GM12878 (cell line): ENCODE data around the gene ASB4. TPM values are rescaled to one million over a fixed set of nuclear protein-coding genes. Genes with fewer than 3 reads are reported as not detected.

Experiments
- ATF2 ChIP-seq: IDR thresholded peaks from 2 replicates; pipeline ENCODE4 v1.6.1; 2012; ENCODE audit warnings: low read length, inconsistent platforms
- BMI1 ChIP-seq: fragments of 450-650 bp; IDR thresholded peaks from 2 replicates; pipeline ENCODE4 v1.6.1; 2016; ENCODE audit warnings: mild to moderate bottlenecking, moderate library complexity, borderline replicate concordance
- CEBPZ ChIP-seq: fragments of 150-350 bp; IDR thresholded peaks from 2 replicates; pipeline ENCODE4 v1.6.1; 2016; ENCODE audit warnings: low read depth, low read length
- CHD2 ChIP-seq: IDR thresholded peaks from 2 replicates; pipeline ENCODE4 v1.6.1; 2011; ENCODE audit warnings: low read depth, low read length, improper control_type of control experiment, borderline replicate concordance
- DPF2 ChIP-seq: fragments of 450-650 bp; IDR thresholded peaks from 2 replicates; pipeline ENCODE4 v1.6.1; 2017; ENCODE audit warnings: mild to moderate bottlenecking
- GABPA ChIP-seq: IDR thresholded peaks from 2 replicates; pipeline ENCODE4 v1.6.1; 2014; ENCODE audit warnings: antibody characterized with exemption, low read depth, mild to moderate bottlenecking, inconsistent platforms
- KLF5 ChIP-seq: fragments of 450-650 bp; IDR thresholded peaks from 2 replicates; pipeline ENCODE4 v1.6.1; 2014; ENCODE audit warnings: mild to moderate bottlenecking; ENCODE audit not compliant: partially characterized antibody
- MAX ChIP-seq: IDR thresholded peaks from 2 replicates; pipeline ENCODE4 v1.6.1; 2012; ENCODE audit warnings: low read depth, low read length, improper control_type of control experiment
- NR2F1 ChIP-seq: fragments of 450-650 bp; conservative IDR thresholded peaks from 2 replicates; pipeline ENCODE4 v1.6.1; 2017; ENCODE audit warnings: mild to moderate bottlenecking
- PAX5 ChIP-seq: IDR thresholded peaks from 2 replicates; pipeline ENCODE4 v1.6.1; 2011; ENCODE audit warnings: low read depth, low read length, borderline replicate concordance
- POU2F2 ChIP-seq: IDR thresholded peaks from 3 replicates; pipeline ENCODE4 v1.6.1; 2011; ENCODE audit warnings: low read depth, mild to moderate bottlenecking, low read length, borderline replicate concordance
- RCOR1 ChIP-seq: conservative IDR thresholded peaks from 2 replicates; pipeline ENCODE4 v1.6.1; 2012; ENCODE audit warnings: low read depth, low read length, improper control_type of control experiment
- SPI1 ChIP-seq: IDR thresholded peaks from 2 replicates; pipeline ENCODE4 v1.6.1; 2011; ENCODE audit warnings: low read depth, mild to moderate bottlenecking, low read length, moderate library complexity, borderline replicate concordance; ENCODE audit not compliant: insufficient read depth
- SREBF2 ChIP-seq: IDR thresholded peaks from 2 replicates; pipeline ENCODE4 v1.6.1; 2012; ENCODE audit warnings: mild to moderate bottlenecking, low read length
- ZBTB11 ChIP-seq: fragments of 450-650 bp; formaldehyde crosslinking; IDR thresholded peaks from 2 replicates; pipeline ENCODE4 v1.5.0; 2022; ENCODE audit warnings: mild to moderate bottlenecking, missing genetic modification characterization
- ZBTB40 ChIP-seq: fragments of 450-650 bp; IDR thresholded peaks from 2 replicates; pipeline ENCODE4 v1.6.1; 2016; ENCODE audit warnings: mild to moderate bottlenecking, moderate library complexity, borderline replicate concordance
- polyA plus RNA-seq, 11 experiments: library from polyadenylated mRNA; depleted of rRNA in 4 of 11; unstranded in 6 of 11; stranded (reverse) in 5 of 11; fragments of >200 nt; fragmentation: Nextera tagmentation in 4 of 11; fragmentation: Illumina TruSeq in 1 of 11; extraction: Ambion mirVana in 4 of 11; extraction: Trizol in 1 of 11; gene quantifications; 1 replicate in 1 of 11; 2 replicates in 10 of 11; pipeline versions ENCODE4 v1.2.1 to v1.2.3, GENCODE V29; 2011 to 2016; ENCODE audit warnings: inconsistent platforms in 2 of 11, missing spikeins in 2 of 11, low read depth in 1 of 11
- total RNA-seq, 4 experiments: library from RNA; depleted of rRNA in 3 of 4; stranded (reverse); fragments of >200 nt in 3 of 4; fragmentation: Illumina TruSeq in 1 of 4; extraction: Trizol in 1 of 4; gene quantifications; 2 replicates each; pipeline versions ENCODE4 v1.2.1 to v1.2.3, GENCODE V29; 2013 to 2021

The ASB4 gene
- total and polyA plus RNA-seq, 10 of the 15 experiments (the other 5 are each of a cell fraction or from before 2014, with no cell fraction given): 0.12 to 1.1 TPM; not detected in 8

- TF ChIP-seq ZBTB11 (no peak), CHD2 (no peak), MAX (no peak), POU2F2 (no peak), SPI1 (peak; percentile 70), PAX5 (no peak), KLF5 (no peak), NR2F1 (no peak), RCOR1 (no peak), SREBF2 (no peak), BMI1 (no peak), ATF2 (0 out of 2 replicates have a peak, but pooled peaks have one; percentile 32), GABPA (0 out of 2 replicates have a peak, but pooled peaks have one; percentile 36), CEBPZ (no peak), ZBTB40 (no peak), DPF2 (0 out of 2 replicates have a peak, but pooled peaks have one; percentile 43)
Measured at GRCh38 chr7:95479992-95480624, 5.6 kb upstream of the ASB4 start (continued).
